ENCODE data around the gene KLF11.

DNA sequence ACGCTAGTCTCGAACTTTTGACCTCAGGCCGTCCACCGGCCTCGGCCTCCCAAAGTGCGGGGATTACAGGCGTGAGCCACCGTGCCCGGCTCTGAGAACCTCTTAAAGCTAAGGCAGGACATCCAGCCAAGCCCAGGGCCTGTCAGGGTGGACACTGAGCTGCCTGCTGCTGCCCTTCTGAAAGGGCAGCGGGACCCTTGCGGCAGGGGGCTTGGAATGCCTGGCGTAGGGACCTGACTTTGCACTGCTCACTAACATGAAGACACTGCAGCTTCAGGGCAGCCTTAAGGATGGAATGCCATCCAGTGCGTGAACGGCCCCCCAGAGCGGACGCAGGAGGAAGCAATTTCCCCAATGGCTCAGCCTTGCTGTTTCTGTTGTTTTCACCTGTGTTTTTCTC lies 27.8 kb downstream of the KLF11 start:
- TF ChIP-seq, protein P1, sequence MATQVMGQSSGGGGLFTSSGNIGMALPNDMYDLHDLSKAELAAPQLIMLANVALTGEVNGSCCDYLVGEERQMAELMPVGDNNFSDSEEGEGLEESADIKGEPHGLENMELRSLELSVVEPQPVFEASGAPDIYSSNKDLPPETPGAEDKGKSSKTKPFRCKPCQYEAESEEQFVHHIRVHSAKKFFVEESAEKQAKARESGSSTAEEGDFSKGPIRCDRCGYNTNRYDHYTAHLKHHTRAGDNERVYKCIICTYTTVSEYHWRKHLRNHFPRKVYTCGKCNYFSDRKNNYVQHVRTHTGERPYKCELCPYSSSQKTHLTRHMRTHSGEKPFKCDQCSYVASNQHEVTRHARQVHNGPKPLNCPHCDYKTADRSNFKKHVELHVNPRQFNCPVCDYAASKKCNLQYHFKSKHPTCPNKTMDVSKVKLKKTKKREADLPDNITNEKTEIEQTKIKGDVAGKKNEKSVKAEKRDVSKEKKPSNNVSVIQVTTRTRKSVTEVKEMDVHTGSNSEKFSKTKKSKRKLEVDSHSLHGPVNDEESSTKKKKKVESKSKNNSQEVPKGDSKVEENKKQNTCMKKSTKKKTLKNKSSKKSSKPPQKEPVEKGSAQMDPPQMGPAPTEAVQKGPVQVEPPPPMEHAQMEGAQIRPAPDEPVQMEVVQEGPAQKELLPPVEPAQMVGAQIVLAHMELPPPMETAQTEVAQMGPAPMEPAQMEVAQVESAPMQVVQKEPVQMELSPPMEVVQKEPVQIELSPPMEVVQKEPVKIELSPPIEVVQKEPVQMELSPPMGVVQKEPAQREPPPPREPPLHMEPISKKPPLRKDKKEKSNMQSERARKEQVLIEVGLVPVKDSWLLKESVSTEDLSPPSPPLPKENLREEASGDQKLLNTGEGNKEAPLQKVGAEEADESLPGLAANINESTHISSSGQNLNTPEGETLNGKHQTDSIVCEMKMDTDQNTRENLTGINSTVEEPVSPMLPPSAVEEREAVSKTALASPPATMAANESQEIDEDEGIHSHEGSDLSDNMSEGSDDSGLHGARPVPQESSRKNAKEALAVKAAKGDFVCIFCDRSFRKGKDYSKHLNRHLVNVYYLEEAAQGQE (IDR thresholded peaks at IDR 0.05; ENCODE audit: low read depth) = no peak
- no peak for TF ChIP-seq CEBPB (IDR thresholded peaks at IDR 0.05)
- no peak for TF ChIP-seq TEAD4 (IDR thresholded peaks at IDR 0.05)
- no peak for TF ChIP-seq NFIC (IDR thresholded peaks at IDR 0.05)
- TF ChIP-seq CREB1 (IDR thresholded peaks at IDR 0.05; ENCODE audit: low read depth) = no peak
- no peak for TF ChIP-seq EP300 (IDR thresholded peaks at IDR 0.05; ENCODE audit: borderline replicate concordance)
- TF ChIP-seq YY1 (IDR thresholded peaks at IDR 0.05; ENCODE audit: low read depth) = no peak
- TF ChIP-seq TAF1 (IDR thresholded peaks at IDR 0.05; ENCODE audit: low read depth) = no peak
- TF ChIP-seq RAD21 (IDR thresholded peaks at IDR 0.05; ENCODE audit: low read depth) = no peak
